ENCODE data around the gene CD209.

Gene CD209

GRCh38 chr19:7710616-7711015 is 36.7 kb downstream of the CD209 start:
- no peak for DNase-seq (ENCODE audit: low read depth)
- TF ChIP-seq CTCF (IDR thresholded peaks at IDR 0.05; ENCODE audit: insufficient read depth, low read depth, low read length, missing control alignments): no peak
- H3K4me3 ChIP-seq (ENCODE audit: low read depth, low read length): no peak overlapping the region

- H3K4me3 ChIP-seq (ENCODE audit: low read depth, low read length): no peak overlapping the region
- no peak for TF ChIP-seq CTCF (IDR thresholded peaks at IDR 0.05; ENCODE audit: insufficient read depth, low read depth, low read length, missing control alignments)
These were observed 37.3 kb downstream of the CD209 start for GRCh38 chr19:7709932-7710460.

GRCh38 chr19:7706955-7707456 is 40.3 kb downstream of the CD209 start:
- no peak for DNase-seq (ENCODE audit: low read depth)
- no peak overlapping the region for H3K4me3 ChIP-seq (ENCODE audit: low read depth, low read length)
- no peak for TF ChIP-seq CTCF (IDR thresholded peaks at IDR 0.05; ENCODE audit: insufficient read depth, low read depth, low read length, missing control alignments)

More at GRCh38 chr19:7709932-7710460, 37.3 kb downstream of the CD209 start:
- no peak for DNase-seq (ENCODE audit: low read depth)

- H3K4me3 ChIP-seq (ENCODE audit: low read depth, low read length): peak overlapping the region; percentile 10; the same call in 1 of the 2 replicates
- DNase-seq (ENCODE audit: low read depth): no peak
- no peak for TF ChIP-seq CTCF (IDR thresholded peaks at IDR 0.05; ENCODE audit: insufficient read depth, low read depth, low read length, missing control alignments)
These were observed 41.0 kb downstream of the CD209 start for GRCh38 chr19:7706188-7706954.

- peak; percentile 97 for DNase-seq (ENCODE audit: low read depth)
- no peak for TF ChIP-seq CTCF (IDR thresholded peaks at IDR 0.05; ENCODE audit: insufficient read depth, low read depth, low read length, missing control alignments)
These were observed 41.7 kb downstream of the CD209 start for GRCh38 chr19:7705387-7706187.

GRCh38 chr19:7704280-7705060 is 42.9 kb downstream of the CD209 start:
- no peak for DNase-seq (ENCODE audit: low read depth)
- H3K4me3 ChIP-seq (ENCODE audit: low read depth, low read length): no peak overlapping the region
- no peak for TF ChIP-seq CTCF (IDR thresholded peaks at IDR 0.05; ENCODE audit: insufficient read depth, low read depth, low read length, missing control alignments)

More at GRCh38 chr19:7705387-7706187, 41.7 kb downstream of the CD209 start:
- H3K4me3 ChIP-seq (ENCODE audit: low read depth, low read length): peak overlapping the region; percentile 10; the same call in 1 of the 2 replicates

All from GM12865 (cell line).